Peyer's patch (tissue), 4 donors: ENCODE results near the gene SYPL2.

Source experiments
- CTCF ChIP-seq, 6 experiments: fragments of 450-650 bp in 4 of 6; fragments of 200-600 bp in 2 of 6; sonication (generic) in 1 of 6; IDR thresholded peaks; one replicate each; pipeline ENCODE4 v1.5.1; 2017 to 2019; ENCODE audit warnings: antibody characterized with exemption in 6 of 6, mild to moderate bottlenecking in 3 of 6, moderate library complexity in 1 of 6
- POLR2A ChIP-seq, 2 donors: fragments of 450-650 bp; IDR thresholded peaks; one replicate each; pipeline ENCODE4 v1.5.1; 2017; ENCODE audit warnings: antibody characterized with exemption in 2 of 2, mild to moderate bottlenecking in 2 of 2, moderate library complexity in 2 of 2

GRCh38 chr1:109466125-109466451 lies 258 bp upstream of the SYPL2 start:
- TF ChIP-seq CTCF (IDR thresholded peaks at IDR 0.05) (no peak), POLR2A (IDR thresholded peaks at IDR 0.05) (no peak)
